Adrenal gland (tissue), 12 donors: ENCODE results near the gene ATOH8. TPM values are rescaled to one million over a fixed set of nuclear protein-coding genes. Genes with fewer than 3 reads are reported as not detected.

ENCODE experiments used
- DNase-seq, 7 donors: peaks; one replicate each; pipeline ENCODE4 v3.0.0-alpha.2; 2019 to 2020
- H3K27ac ChIP-seq, 5 donors: fragments of 200-600 bp; sonication (generic) in 4 of 5; 1 replicate in 3 of 5; 2 replicates in 2 of 5; pipeline versions ENCODE4 v1.5.1 to v1.8.0; 2016 to 2020; ENCODE audit warnings: mild to moderate bottlenecking in 1 of 5
- H3K27me3 ChIP-seq: fragments of 200-600 bp; 2 replicates; pipeline ENCODE4 v1.8.0; 2021
- H3K36me3 ChIP-seq, 2 donors: fragments of 200-600 bp; replicated peaks in 1 of 2; 1 replicate in 1 of 2; 2 replicates in 1 of 2; pipeline versions ENCODE4 v1.5.1 to v1.8.0; 2018 to 2022
- H3K4me1 ChIP-seq, 2 donors: fragments of 200-600 bp; replicated peaks in 1 of 2; 1 replicate in 1 of 2; 2 replicates in 1 of 2; pipeline versions ENCODE4 v1.5.1 to v1.8.0; 2018 to 2021
- H3K4me3 ChIP-seq, 4 donors: fragments of 200-600 bp; sonication (generic) in 3 of 4; one replicate each; pipeline ENCODE4 v1.5.1; 2016 to 2018
- H3K9me3 ChIP-seq, 3 donors: fragments of 200-600 bp; sonication (generic) in 1 of 3; replicated peaks in 1 of 3; 1 replicate in 2 of 3; 2 replicates in 1 of 3; pipeline versions ENCODE4 v1.5.1 to v1.8.0; 2016 to 2021
- CTCF ChIP-seq, 6 experiments: fragments of 450-650 bp in 4 of 6; fragments of 200-600 bp in 2 of 6; sonication (generic) in 1 of 6; IDR thresholded peaks; 1 replicate in 5 of 6; 2 replicates in 1 of 6; pipeline versions ENCODE4 v1.5.1 to v1.8.0; 2016 to 2021; ENCODE audit warnings: antibody characterized with exemption in 6 of 6, mild to moderate bottlenecking in 2 of 6, moderate library complexity in 1 of 6
- POLR2A ChIP-seq, 2 donors: fragments of 450-650 bp; IDR thresholded peaks; one replicate each; pipeline ENCODE4 v1.6.1; 2017; ENCODE audit warnings: antibody characterized with exemption in 2 of 2, mild to moderate bottlenecking in 2 of 2, moderate library complexity in 1 of 2
- WGBS, 4 donors: extraction: QIAGEN DNeasy Blood & Tissue Kit in 2 of 4; methylation state at CpG; one replicate each; pipeline versions ENCODE4 v1.1.5 to v1.1.7; 2013 to 2017; 5-methylcytosine and 5-hydroxymethylcytosine counted together
- intact Hi-C, 2 donors: fragments of 100-400 bp; cut with DNase I; formaldehyde crosslinking; loops; one replicate each; pipeline versions ENCODE4 v1.14.1 to v1.15.0; 2022 to 2023
- polyA plus RNA-seq, 3 donors: library from polyadenylated mRNA; stranded (reverse); fragments of 200-250 nt in 2 of 3; fragments of 350-450 nt in 1 of 3; fragmentation: Illumina TruSeq in 1 of 3; extraction: RNeasy Lipid Tissue Mini Kit (QIAGEN cat#74804) in 1 of 3; gene quantifications; one replicate each; pipeline ENCODE4 v1.2.3, GENCODE V29; 2013 to 2014
- total RNA-seq, 9 donors: library from RNA; depleted of rRNA in 4 of 9; stranded (reverse); fragments of >200 nt in 4 of 9; fragments of 120-200 nt in 1 of 9; fragmentation: NEBNext Ultra II Directional in 1 of 9; extraction: Animal tissue kit (Norgen Biotek cat#: 25700) in 1 of 9; gene quantifications; one replicate each; pipeline versions ENCODE4 v1.1.0 to v1.2.4, GENCODE V29; 2013 to 2023
- donor health status: healthy with polysubstance abuse.
- donor health status: Bipolar disorder and iron deficiency.
- donor health status: DM: yes; HTN: yes; CAD: no.
- donor health status: DM: no; HTN: no; CAD: no.
- donor health status: DM: no; HTN: no; CAD: no.
- donor health status: DM: yes; HTN: yes; CAD: no.

ATOH8 gene
- total and polyA plus RNA-seq, 12 donors, result 0.88 to 44.0 (median 6.0) TPM

GRCh38 chr2:85784474-85784986 is 30.7 kb downstream of the ATOH8 start:
- intact Hi-C loops, result no loop called here
- 85 to 88% (median 87%) methylated on average over 6 of the region's 6 CpGs for WGBS, 4 donors
- no peaks in the 10 kb centered on the region for H3K36me3 ChIP-seq
- H3K9me3 ChIP-seq, result no peaks in the 10 kb centered on the region
- no peak for TF ChIP-seq CTCF (IDR thresholded peaks at IDR 0.05)
- no peak for TF ChIP-seq POLR2A (IDR thresholded peaks at IDR 0.05)
- DNase-seq, result no peak
- H3K4me3 ChIP-seq, result no peak overlapping the region
- H3K4me1 ChIP-seq, result peaks cover 0 to 6% of the 10 kb centered on the region in 2 donors
- no peak overlapping the region for H3K27ac ChIP-seq
- no peaks in the 10 kb centered on the region for H3K27me3 ChIP-seq

- peaks cover 0 to 6% of the 10 kb centered on the region in 2 donors for H3K4me1 ChIP-seq
- H3K9me3 ChIP-seq, result no peaks in the 10 kb centered on the region
- H3K4me3 ChIP-seq, result no peak overlapping the region
- intact Hi-C loops, result no loop called here
- 66 to 73% (median 70%) methylated on average over 15 to 25 of the region's 25 CpGs for WGBS, 4 donors
- H3K27ac ChIP-seq, result peak overlapping the region in 1 of 5 donors; percentile 33
- no peaks in the 10 kb centered on the region for H3K36me3 ChIP-seq
- no peaks in the 10 kb centered on the region for H3K27me3 ChIP-seq
- TF ChIP-seq POLR2A (IDR thresholded peaks at IDR 0.05) (no peak), CTCF (IDR thresholded peaks at IDR 0.05) (no peak)
- DNase-seq, result no peak
These were observed 31.4 kb downstream of the ATOH8 start for GRCh38 chr2:85785027-85785822.

- 75 to 94% (median 79%) methylated on average over 4 of the region's 4 CpGs for WGBS, 4 donors
- intact Hi-C loops, result no loop called here
- TF ChIP-seq POLR2A (IDR thresholded peaks at IDR 0.05), result no peak
- TF ChIP-seq CTCF (IDR thresholded peaks at IDR 0.05), result no peak
- no peaks in the 10 kb centered on the region for H3K27me3 ChIP-seq
- H3K36me3 ChIP-seq, result no peaks in the 10 kb centered on the region
- no peak for DNase-seq
- H3K9me3 ChIP-seq, result no peaks in the 10 kb centered on the region
- H3K4me3 ChIP-seq, result no peak overlapping the region
- peaks cover 0 to under 1% of the 10 kb centered on the region in 2 donors for H3K4me1 ChIP-seq
- peak overlapping the region in 1 of 5 donors; percentile 33 for H3K27ac ChIP-seq
These were observed 32.1 kb downstream of the ATOH8 start for GRCh38 chr2:85785871-85786270.

- Histone ChIP-seq H3K27ac (no peak overlapping the region), H3K4me1 (no peaks in the 10 kb centered on the region), H3K36me3 (no peaks in the 10 kb centered on the region), H3K9me3 (no peaks in the 10 kb centered on the region), H3K4me3 (no peak overlapping the region), H3K27me3 (no peaks in the 10 kb centered on the region)
- WGBS, 4 donors, result 87 to 94% (median 89%) methylated on average over 3 to 7 of the region's 7 CpGs
- no peak for DNase-seq
- TF ChIP-seq CTCF (IDR thresholded peaks at IDR 0.05) (no peak), POLR2A (IDR thresholded peaks at IDR 0.05) (no peak)
- intact Hi-C loops, result no loop called here
These were observed 32.7 kb downstream of the ATOH8 start for GRCh38 chr2:85786444-85786843.
